ENCODE data around the gene DOLPP1. TPM values are rescaled to one million over a fixed set of nuclear protein-coding genes. Genes with fewer than 3 reads are reported as not detected.

The DOLPP1 gene
- total and polyA plus RNA-seq, 2 experiments from 2014 or later, result 11.6 to 12.8 TPM

- no peaks in the 10 kb centered on the region for H3K36me3 ChIP-seq (ENCODE audit: low read depth)
- H3K4me3 ChIP-seq, result no peak overlapping the region
- 93 to 97% methylated on average over 12 to 13 of the region's 13 CpGs for WGBS, 2 experiments (ENCODE audit: low coverage in 1 of 2, low lambda C conversion rate in 2 of 2, missing lambda C conversion rate in 2 of 2)
- no peaks in the 10 kb centered on the region for H3K9me3 ChIP-seq (ENCODE audit: low read depth)
- H4K20me1 ChIP-seq (ENCODE audit: insufficient read depth), result no peaks in the 10 kb centered on the region
- H3K4me2 ChIP-seq (ENCODE audit: unreplicated experiment), result no peak overlapping the region
- TF ChIP-seq EZH2phosphoT487 (IDR thresholded peaks at IDR 0.05; ENCODE audit: insufficient read depth, low read depth), result no peak
- TF ChIP-seq EZH2 (IDR thresholded peaks at IDR 0.05; ENCODE audit: insufficient read depth, poor library complexity, severe bottlenecking), result no peak
- no peaks in the 10 kb centered on the region for H3K27me3 ChIP-seq (replicated peaks; ENCODE audit: insufficient read depth)
- H3K4me1 ChIP-seq (ENCODE audit: insufficient read depth), result peaks cover 6% of the 10 kb centered on the region
- no peak for DNase-seq
- H2AFZ ChIP-seq, result no peak overlapping the region
- H3K9me2 ChIP-seq (ENCODE audit: insufficient read depth), result no peaks in the 10 kb centered on the region
- H3K9ac ChIP-seq, result no peak overlapping the region
- peaks cover 22% of the 10 kb centered on the region for H3K79me2 ChIP-seq (ENCODE audit: insufficient read depth)
- in situ Hi-C loops (cut with MboI), result no loop called here
- H3K27ac ChIP-seq, result no peak overlapping the region
- H3F3A ChIP-seq (ENCODE audit: insufficient read depth), result no peaks in the 10 kb centered on the region
These were observed 26.7 kb downstream of the DOLPP1 start for GRCh38 chr9:129107651-129108050.

- H3K27ac ChIP-seq, result no peak overlapping the region
- DNase-seq, result no peak
These were observed 27.3 kb downstream of the DOLPP1 start for GRCh38 chr9:129108083-129108804.

GRCh38 chr9:129108805-129109536 is 28.1 kb downstream of the DOLPP1 start:
- TF ChIP-seq EZH2 (IDR thresholded peaks at IDR 0.05; ENCODE audit: insufficient read depth, poor library complexity, severe bottlenecking), result no peak
- TF ChIP-seq EZH2phosphoT487 (IDR thresholded peaks at IDR 0.05; ENCODE audit: insufficient read depth, low read depth), result no peak
- no peak overlapping the region for H2AFZ ChIP-seq
- H3K4me1 ChIP-seq (ENCODE audit: insufficient read depth), result peaks cover 6% of the 10 kb centered on the region
- no peaks in the 10 kb centered on the region for H3K9me3 ChIP-seq (ENCODE audit: low read depth)
- H3K4me3 ChIP-seq, result peak overlapping the region; percentile 96
- peak; percentile 31 for DNase-seq
- no peaks in the 10 kb centered on the region for H3K9me2 ChIP-seq (ENCODE audit: insufficient read depth)
- H3K27me3 ChIP-seq (replicated peaks; ENCODE audit: insufficient read depth), result no peaks in the 10 kb centered on the region
- peak overlapping the region; percentile 92 for H3K9ac ChIP-seq
- in situ Hi-C loops (cut with MboI), result no loop called here
- peak overlapping the region; percentile 76 for H3K4me2 ChIP-seq (ENCODE audit: unreplicated experiment)
- H3K36me3 ChIP-seq (ENCODE audit: low read depth), result no peaks in the 10 kb centered on the region
- WGBS, 2 experiments (ENCODE audit: low coverage in 1 of 2, low lambda C conversion rate in 2 of 2, missing lambda C conversion rate in 2 of 2), result 84 to 86% methylated on average over 10 of the region's 10 CpGs
- H4K20me1 ChIP-seq (ENCODE audit: insufficient read depth), result no peaks in the 10 kb centered on the region
- H3K27ac ChIP-seq, result no peak overlapping the region; the same call in 1 of the 2 replicates
- peaks cover 35% of the 10 kb centered on the region for H3K79me2 ChIP-seq (ENCODE audit: insufficient read depth)
- H3F3A ChIP-seq (ENCODE audit: insufficient read depth), result no peaks in the 10 kb centered on the region

More at GRCh38 chr9:129108083-129108804, 27.3 kb downstream of the DOLPP1 start:
- H3K9me3 ChIP-seq (ENCODE audit: low read depth), result no peaks in the 10 kb centered on the region
- H3K36me3 ChIP-seq (ENCODE audit: low read depth), result no peaks in the 10 kb centered on the region
- H3K4me1 ChIP-seq (ENCODE audit: insufficient read depth), result peaks cover 6% of the 10 kb centered on the region
- H3K4me2 ChIP-seq (ENCODE audit: unreplicated experiment), result no peak overlapping the region
- no peak overlapping the region for H2AFZ ChIP-seq
- in situ Hi-C loops (cut with MboI), result no loop called here
- 89 to 92% methylated on average over 12 to 13 of the region's 13 CpGs for WGBS, 2 experiments (ENCODE audit: low coverage in 1 of 2, low lambda C conversion rate in 2 of 2, missing lambda C conversion rate in 2 of 2)
- no peaks in the 10 kb centered on the region for H3K27me3 ChIP-seq (replicated peaks; ENCODE audit: insufficient read depth)
- no peaks in the 10 kb centered on the region for H3K9me2 ChIP-seq (ENCODE audit: insufficient read depth)
- no peak overlapping the region for H3K9ac ChIP-seq
- no peaks in the 10 kb centered on the region for H3F3A ChIP-seq (ENCODE audit: insufficient read depth)
- H3K79me2 ChIP-seq (ENCODE audit: insufficient read depth), result peaks cover 28% of the 10 kb centered on the region
- no peak for TF ChIP-seq EZH2 (IDR thresholded peaks at IDR 0.05; ENCODE audit: insufficient read depth, poor library complexity, severe bottlenecking)
- no peak for TF ChIP-seq EZH2phosphoT487 (IDR thresholded peaks at IDR 0.05; ENCODE audit: insufficient read depth, low read depth)
- no peak overlapping the region for H3K4me3 ChIP-seq
- no peaks in the 10 kb centered on the region for H4K20me1 ChIP-seq (ENCODE audit: insufficient read depth)

GRCh38 chr9:129109537-129109903 is 28.6 kb downstream of the DOLPP1 start:
- WGBS, 2 experiments (ENCODE audit: low coverage in 1 of 2, low lambda C conversion rate in 2 of 2, missing lambda C conversion rate in 2 of 2), result 18 to 22% methylated on average over 5 to 7 of the region's 7 CpGs
- H3F3A ChIP-seq (ENCODE audit: insufficient read depth), result peaks cover 5% of the 10 kb centered on the region; the same call in 1 of the 2 replicates
- peak overlapping the region; percentile 92 for H3K9ac ChIP-seq
- no peaks in the 10 kb centered on the region for H4K20me1 ChIP-seq (ENCODE audit: insufficient read depth)
- peaks cover 6% of the 10 kb centered on the region for H3K4me1 ChIP-seq (ENCODE audit: insufficient read depth)
- no peaks in the 10 kb centered on the region for H3K9me2 ChIP-seq (ENCODE audit: insufficient read depth)
- peaks cover 41% of the 10 kb centered on the region for H3K79me2 ChIP-seq (ENCODE audit: insufficient read depth)
- no peaks in the 10 kb centered on the region for H3K36me3 ChIP-seq (ENCODE audit: low read depth)
- H3K4me3 ChIP-seq, result peak overlapping the region; percentile 96
- peak overlapping the region; percentile 67; the same call in 1 of the 2 replicates for H3K27ac ChIP-seq
- no peak overlapping the region for H2AFZ ChIP-seq
- no peaks in the 10 kb centered on the region for H3K27me3 ChIP-seq (replicated peaks; ENCODE audit: insufficient read depth)
- H3K9me3 ChIP-seq (ENCODE audit: low read depth), result no peaks in the 10 kb centered on the region
- no peak for TF ChIP-seq EZH2phosphoT487 (IDR thresholded peaks at IDR 0.05; ENCODE audit: insufficient read depth, low read depth)
- TF ChIP-seq EZH2 (IDR thresholded peaks at IDR 0.05; ENCODE audit: insufficient read depth, poor library complexity, severe bottlenecking), result no peak
- DNase-seq, result peak; percentile 84
- peak overlapping the region; percentile 76 for H3K4me2 ChIP-seq (ENCODE audit: unreplicated experiment)
- in situ Hi-C loops (cut with MboI), result no loop called here

Measured in GM23248 (cell line).